Prostate gland (tissue), 2 donors: ENCODE measurements around the gene MBNL1. TPM values are rescaled to one million over a fixed set of nuclear protein-coding genes. Genes with fewer than 3 reads are reported as not detected.
A peak's percentile ranks its signal among the peaks of the same experiment; 100 is the strongest.

Source experiments
- DNase-seq: peaks from one replicate; pipeline ENCODE4 v3.0.0-alpha.2; 2019; ENCODE audit warnings: low spot score
- H3K27ac ChIP-seq, 2 donors: fragments of 200-600 bp; sonication (generic); 2 replicates each; pipeline ENCODE4 v1.5.1; 2017 to 2019
- H3K27me3 ChIP-seq: fragments of 200-600 bp; sonication (generic); replicated peaks from 2 replicates; pipeline ENCODE4 v1.5.1; 2019; ENCODE audit not compliant: insufficient read depth
- H3K36me3 ChIP-seq, 2 donors: fragments of 200-600 bp; sonication (generic); 1 replicate in 1 of 2; 2 replicates in 1 of 2; pipeline versions ENCODE4 v1.5.1 to v1.8.1; 2017 to 2019
- H3K4me1 ChIP-seq: fragments of 200-600 bp; sonication (generic); replicated peaks from 2 replicates; pipeline ENCODE4 v1.5.1; 2019
- H3K4me3 ChIP-seq, 2 donors: fragments of 200-600 bp; sonication (generic); 2 replicates each; pipeline ENCODE4 v1.5.1; 2017 to 2019
- H3K9me3 ChIP-seq: fragments of 200-600 bp; sonication (generic); 2 replicates; pipeline ENCODE4 v1.5.1; 2017
- POLR2A ChIP-seq: fragments of 450-650 bp; IDR thresholded peaks from one replicate; pipeline ENCODE4 v1.6.1; 2016; ENCODE audit warnings: antibody characterized with exemption, mild to moderate bottlenecking
- POLR2AphosphoS5 ChIP-seq: sonication (generic); formaldehyde crosslinking; IDR thresholded peaks from one replicate; pipeline ENCODE4 v1.6.1; 2017; ENCODE audit warnings: antibody characterized with exemption
- WGBS: methylation state at CpG from one replicate; pipeline ENCODE4 v1.1.5; 2018; 5-methylcytosine and 5-hydroxymethylcytosine counted together
- intact Hi-C: fragments of 100-400 bp; cut with DNase I; formaldehyde crosslinking; loops from one replicate; pipeline ENCODE4 v1.14.2; 2022
- total RNA-seq, 2 donors: library from RNA; depleted of rRNA; stranded (reverse); fragments of >200 nt; gene quantifications; one replicate each; pipeline ENCODE4 v1.1.0, GENCODE V29; 2016
- TF ChIP-seq, protein P1 (sequence below), 4 experiments: fragments of 200-600 bp in 2 of 4; fragments of 450-650 bp in 2 of 4; sonication (generic) in 2 of 4; IDR thresholded peaks; 1 replicate in 3 of 4; 2 replicates in 1 of 4; pipeline ENCODE4 v1.5.1; 2016 to 2019; ENCODE audit warnings: antibody characterized with exemption in 4 of 4, mild to moderate bottlenecking in 2 of 4, moderate library complexity in 2 of 4

The MBNL1 gene
- total RNA-seq, 2 donors from 2014 or later = 131 to 226 TPM

DNA sequence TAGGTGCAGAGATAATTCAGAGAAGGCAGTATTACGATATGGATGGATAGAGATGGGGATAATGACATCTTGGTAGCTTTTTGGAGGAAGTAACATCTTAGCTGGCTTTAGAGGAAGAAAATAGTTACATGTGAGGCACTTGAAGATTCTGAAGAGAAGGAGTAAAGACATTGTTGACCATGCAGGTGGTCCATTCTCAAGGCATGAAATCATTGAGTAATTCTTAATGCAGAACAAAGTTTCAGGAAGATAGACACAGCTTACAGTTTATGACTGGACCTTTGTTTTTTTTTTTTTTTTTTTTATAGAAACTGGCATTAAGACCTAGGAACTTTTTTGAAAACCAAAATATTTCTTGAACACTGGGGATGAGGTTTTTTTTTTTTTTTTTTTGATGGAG is 28.2 kb downstream of the MBNL1 start:
- no peaks in the 10 kb centered on the region for H3K27me3 ChIP-seq
- no peaks in the 10 kb centered on the region for H3K36me3 ChIP-seq
- no peak for DNase-seq
- intact Hi-C loops = no loop called here
- no peak overlapping the region for H3K27ac ChIP-seq
- no peaks in the 10 kb centered on the region for H3K4me1 ChIP-seq
- WGBS = 80% methylated on average over 1 of the region's 1 CpG
- H3K4me3 ChIP-seq = no peak overlapping the region
- TF ChIP-seq, protein P1, sequence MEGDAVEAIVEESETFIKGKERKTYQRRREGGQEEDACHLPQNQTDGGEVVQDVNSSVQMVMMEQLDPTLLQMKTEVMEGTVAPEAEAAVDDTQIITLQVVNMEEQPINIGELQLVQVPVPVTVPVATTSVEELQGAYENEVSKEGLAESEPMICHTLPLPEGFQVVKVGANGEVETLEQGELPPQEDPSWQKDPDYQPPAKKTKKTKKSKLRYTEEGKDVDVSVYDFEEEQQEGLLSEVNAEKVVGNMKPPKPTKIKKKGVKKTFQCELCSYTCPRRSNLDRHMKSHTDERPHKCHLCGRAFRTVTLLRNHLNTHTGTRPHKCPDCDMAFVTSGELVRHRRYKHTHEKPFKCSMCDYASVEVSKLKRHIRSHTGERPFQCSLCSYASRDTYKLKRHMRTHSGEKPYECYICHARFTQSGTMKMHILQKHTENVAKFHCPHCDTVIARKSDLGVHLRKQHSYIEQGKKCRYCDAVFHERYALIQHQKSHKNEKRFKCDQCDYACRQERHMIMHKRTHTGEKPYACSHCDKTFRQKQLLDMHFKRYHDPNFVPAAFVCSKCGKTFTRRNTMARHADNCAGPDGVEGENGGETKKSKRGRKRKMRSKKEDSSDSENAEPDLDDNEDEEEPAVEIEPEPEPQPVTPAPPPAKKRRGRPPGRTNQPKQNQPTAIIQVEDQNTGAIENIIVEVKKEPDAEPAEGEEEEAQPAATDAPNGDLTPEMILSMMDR (IDR thresholded peaks at IDR 0.05) = no peak
- TF ChIP-seq POLR2A (no peak), POLR2AphosphoS5 (no peak)
- no peaks in the 10 kb centered on the region for H3K9me3 ChIP-seq

DNA sequence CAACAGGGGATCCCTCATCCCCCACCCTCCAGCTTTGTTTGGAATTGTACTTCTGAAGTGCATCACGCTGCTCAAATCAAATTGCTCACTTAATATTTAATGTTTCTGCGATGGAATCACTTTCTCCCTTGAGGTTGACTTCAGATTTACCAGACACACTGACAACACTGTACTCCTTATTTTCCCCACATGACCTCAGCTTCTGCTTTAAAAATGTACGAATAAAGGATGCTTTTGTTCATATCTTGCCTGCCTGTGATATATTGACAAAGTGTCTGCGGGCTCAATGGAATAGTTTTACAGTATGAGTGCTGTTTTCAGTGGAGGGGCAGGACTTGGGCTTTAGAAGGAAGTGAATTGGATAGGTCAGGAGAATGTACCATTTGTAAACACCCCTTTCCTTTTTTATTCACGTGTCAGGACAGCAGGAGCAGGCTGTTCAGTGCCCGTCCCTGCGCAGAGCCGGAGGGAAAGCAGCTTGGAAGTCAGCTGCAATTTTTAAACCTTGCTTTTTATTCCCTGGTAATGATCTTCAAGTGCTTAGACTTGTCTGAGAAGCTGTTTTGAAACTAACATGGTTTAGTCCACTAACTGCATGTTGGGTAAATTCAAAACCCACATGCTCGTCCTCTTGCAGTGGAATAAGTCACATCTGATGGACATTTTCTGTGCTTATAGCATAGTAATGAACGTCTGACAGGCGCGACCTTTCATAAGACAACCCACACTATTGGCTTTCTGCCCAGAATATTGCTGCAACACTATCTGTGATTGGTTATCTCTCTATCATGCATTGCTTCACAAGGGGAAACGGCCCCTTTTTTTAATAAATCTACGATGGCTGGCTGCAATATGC is 29.9 kb downstream of the MBNL1 start:
- Histone ChIP-seq H3K36me3 (no peaks in the 10 kb centered on the region), H3K27me3 (no peaks in the 10 kb centered on the region), H3K27ac (peak overlapping the region; percentile 64 to 72), H3K4me1 (no peaks in the 10 kb centered on the region), H3K4me3 (peak overlapping the region; percentile 19 to 20), H3K9me3 (no peaks in the 10 kb centered on the region)
- intact Hi-C loops = loop anchor here (2.0 kb wide), 1 partner anchor 28 kb away; no protein-coding TSS in a partner anchor
- DNase-seq = peak; percentile 56
- 2% methylated on average over 14 of the region's 14 CpGs for WGBS
- TF ChIP-seq POLR2AphosphoS5 = peak; percentile 56
- TF ChIP-seq POLR2A = no peak
- TF ChIP-seq, protein P1 (IDR thresholded peaks at IDR 0.05) = no peak

DNA sequence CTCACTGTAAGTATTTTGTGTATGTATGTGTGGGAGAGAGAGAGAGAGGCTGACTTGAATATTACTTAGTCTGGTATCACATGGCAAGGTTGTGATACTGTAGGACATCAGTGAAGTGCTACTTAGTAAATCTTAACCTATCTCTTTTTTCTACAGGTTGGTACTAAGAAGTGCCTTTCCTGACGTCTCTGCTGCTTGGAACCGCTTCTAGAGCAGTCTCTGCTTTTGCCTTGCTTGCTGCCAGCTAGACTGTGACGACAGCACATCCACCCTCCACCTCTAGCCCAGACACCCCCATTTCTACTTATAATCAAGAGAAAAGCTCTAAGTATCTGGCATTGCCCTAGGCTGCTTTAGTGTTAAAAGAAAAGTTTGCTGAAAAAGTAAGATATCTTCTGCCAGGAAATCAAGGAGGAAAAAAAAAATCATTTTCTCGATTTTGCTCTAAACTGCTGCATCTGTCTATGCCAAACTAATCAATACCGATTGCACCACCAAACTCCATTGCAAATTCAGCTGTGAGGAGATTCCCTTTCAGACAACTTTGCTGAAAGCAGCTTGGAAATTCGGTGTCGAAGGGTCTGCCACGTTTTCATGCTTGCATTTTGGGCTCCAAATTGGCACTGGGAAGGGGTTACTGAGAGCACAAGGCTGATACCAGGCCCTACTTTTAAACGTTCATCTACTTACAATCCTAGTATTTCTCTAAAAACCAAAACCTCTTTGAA is 30.7 kb downstream of the MBNL1 start:
- Histone ChIP-seq H3K27ac (peak overlapping the region; percentile 64 to 72), H3K36me3 (no peaks in the 10 kb centered on the region), H3K4me1 (no peaks in the 10 kb centered on the region), H3K9me3 (no peaks in the 10 kb centered on the region), H3K4me3 (peak overlapping the region; percentile 19 to 20), H3K27me3 (no peaks in the 10 kb centered on the region)
- TF ChIP-seq POLR2AphosphoS5 = no peak
- TF ChIP-seq, protein P1 (IDR thresholded peaks at IDR 0.05) = no peak
- no peak for TF ChIP-seq POLR2A
- 44% methylated on average over 9 of the region's 9 CpGs for WGBS
- intact Hi-C loops = loop anchor here (2.0 kb wide), 1 partner anchor 29 kb away; no protein-coding TSS in a partner anchor
- DNase-seq = no peak

DNA sequence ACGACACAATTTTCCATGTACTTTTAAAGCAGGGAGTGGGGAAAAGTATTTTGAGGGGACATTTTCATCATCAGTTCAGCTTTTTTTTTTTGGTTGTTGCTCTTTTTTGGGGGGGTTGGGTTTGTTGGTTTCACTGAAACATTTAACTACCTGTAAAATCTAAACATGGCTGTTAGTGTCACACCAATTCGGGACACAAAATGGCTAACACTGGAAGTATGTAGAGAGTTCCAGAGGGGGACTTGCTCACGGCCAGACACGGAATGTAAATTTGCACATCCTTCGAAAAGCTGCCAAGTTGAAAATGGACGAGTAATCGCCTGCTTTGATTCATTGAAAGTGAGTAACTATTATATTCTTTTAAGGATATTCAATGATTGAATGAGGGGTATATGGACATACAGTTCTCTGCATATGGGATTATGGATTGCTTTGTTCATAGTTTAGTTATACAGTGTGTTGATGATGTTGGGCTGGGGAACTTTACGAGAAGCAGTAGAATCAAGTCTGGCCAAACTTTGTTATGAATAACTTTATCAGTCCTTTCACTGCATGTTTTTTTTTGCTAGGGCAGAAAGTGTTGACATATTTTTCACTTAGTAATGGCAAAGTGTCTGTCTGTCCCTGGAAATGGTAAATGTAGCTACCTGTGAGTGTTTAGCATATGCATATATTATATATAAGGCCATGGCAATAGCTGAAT is 31.5 kb downstream of the MBNL1 start:
- no peak for DNase-seq
- 50% methylated on average over 8 of the region's 8 CpGs for WGBS
- Histone ChIP-seq H3K27me3 (no peaks in the 10 kb centered on the region), H3K9me3 (no peaks in the 10 kb centered on the region), H3K36me3 (no peaks in the 10 kb centered on the region), H3K27ac (peak overlapping the region in 1 of 2 donors; percentile 64), H3K4me3 (no peak overlapping the region), H3K4me1 (no peaks in the 10 kb centered on the region)
- TF ChIP-seq, protein P1 (IDR thresholded peaks at IDR 0.05) = no peak
- TF ChIP-seq POLR2A = no peak
- no peak for TF ChIP-seq POLR2AphosphoS5
- intact Hi-C loops = loop anchor here (10.0 kb wide), 1 partner anchor 85 kb away; no protein-coding TSS in a partner anchor
